Subcutaneous abdominal adipose tissue (tissue), 5 donors: ENCODE measurements around the gene SAMD11.

ENCODE experiments used
- H3K27ac ChIP-seq: one replicate; pipeline ENCODE4 v1.7.0; 2013; ENCODE audit warnings: low read depth, mild to moderate bottlenecking, inconsistent platforms, low read length, moderate library complexity
- H3K27me3 ChIP-seq, 5 donors: one replicate each; pipeline ENCODE4 v1.7.0; 2013; ENCODE audit warnings: low read length in 5 of 5, inconsistent platforms in 1 of 5; ENCODE audit not compliant: control insufficient read depth in 5 of 5, insufficient read depth in 4 of 5
- H3K36me3 ChIP-seq, 5 donors: one replicate each; pipeline ENCODE4 v1.7.0; 2013; ENCODE audit warnings: low read length in 5 of 5; ENCODE audit not compliant: control insufficient read depth in 5 of 5, insufficient read depth in 5 of 5
- H3K4me1 ChIP-seq, 5 donors: one replicate each; pipeline ENCODE4 v1.7.0; 2013; ENCODE audit warnings: low read length in 5 of 5, mild to moderate bottlenecking in 3 of 5, moderate library complexity in 1 of 5; ENCODE audit not compliant: control insufficient read depth in 5 of 5, insufficient read depth in 5 of 5
- H3K4me3 ChIP-seq, 5 donors: one replicate each; pipeline ENCODE4 v1.7.0; 2013; ENCODE audit warnings: low read length in 5 of 5, low read depth in 1 of 5
- H3K9ac ChIP-seq, 5 donors: one replicate each; pipeline ENCODE4 v1.7.0; 2013; ENCODE audit warnings: low read length in 5 of 5, mild to moderate bottlenecking in 4 of 5, moderate library complexity in 3 of 5
- H3K9me3 ChIP-seq, 5 donors: one replicate each; pipeline ENCODE4 v1.7.0; 2013; ENCODE audit warnings: low read length in 5 of 5; ENCODE audit not compliant: control insufficient read depth in 5 of 5
- donor health status: healthy.
- donor health status: healthy.
- donor health status: healthy.
- donor health status: healthy.
- donor health status: healthy.

Gene SAMD11

GRCh38 chr1:932173-932510 lies 8.4 kb downstream of the SAMD11 start:
- Histone ChIP-seq H3K9me3 (no peaks in the 10 kb centered on the region), H3K27ac (no peak overlapping the region), H3K4me1 (peaks cover 0 to 12% (median 3%) of the 10 kb centered on the region in 5 donors), H3K9ac (no peak overlapping the region), H3K4me3 (no peak overlapping the region), H3K36me3 (no peaks in the 10 kb centered on the region), H3K27me3 (peaks cover 34 to 62% (median 55%) of the 10 kb centered on the region in 5 donors)

GRCh38 chr1:932776-933602 lies 9.3 kb downstream of the SAMD11 start:
- H3K27me3 ChIP-seq = peaks cover 33 to 60% (median 52%) of the 10 kb centered on the region in 5 donors
- peaks cover 0 to 12% (median 3%) of the 10 kb centered on the region in 5 donors for H3K4me1 ChIP-seq
- H3K9ac ChIP-seq = no peak overlapping the region
- no peak overlapping the region for H3K4me3 ChIP-seq
- no peak overlapping the region for H3K27ac ChIP-seq
- no peaks in the 10 kb centered on the region for H3K36me3 ChIP-seq
- no peaks in the 10 kb centered on the region for H3K9me3 ChIP-seq

GRCh38 chr1:933603-933940 lies 9.8 kb downstream of the SAMD11 start:
- peaks cover 0 to 12% (median 3%) of the 10 kb centered on the region in 5 donors for H3K4me1 ChIP-seq
- no peak overlapping the region for H3K9ac ChIP-seq
- no peak overlapping the region for H3K4me3 ChIP-seq
- no peaks in the 10 kb centered on the region for H3K36me3 ChIP-seq
- H3K27ac ChIP-seq = no peak overlapping the region
- no peaks in the 10 kb centered on the region for H3K9me3 ChIP-seq
- peaks cover 38 to 63% (median 54%) of the 10 kb centered on the region in 5 donors for H3K27me3 ChIP-seq

GRCh38 chr1:934991-935750 lies 11.4 kb downstream of the SAMD11 start:
- peaks cover 50 to 72% (median 60%) of the 10 kb centered on the region in 5 donors for H3K27me3 ChIP-seq
- H3K36me3 ChIP-seq = no peaks in the 10 kb centered on the region
- peaks cover 0 to 18% (median 9%) of the 10 kb centered on the region in 5 donors for H3K4me1 ChIP-seq
- H3K4me3 ChIP-seq = no peak overlapping the region
- H3K9me3 ChIP-seq = no peaks in the 10 kb centered on the region
- H3K27ac ChIP-seq = no peak overlapping the region
- H3K9ac ChIP-seq = no peak overlapping the region

GRCh38 chr1:935751-936231 lies 12.1 kb downstream of the SAMD11 start:
- Histone ChIP-seq H3K36me3 (no peaks in the 10 kb centered on the region), H3K9me3 (no peaks in the 10 kb centered on the region), H3K27me3 (peaks cover 52 to 71% (median 61%) of the 10 kb centered on the region in 5 donors), H3K9ac (no peak overlapping the region), H3K4me3 (no peak overlapping the region), H3K27ac (no peak overlapping the region), H3K4me1 (peaks cover 0 to 23% (median 14%) of the 10 kb centered on the region in 5 donors)

- no peak overlapping the region for H3K4me3 ChIP-seq
- H3K9me3 ChIP-seq = no peaks in the 10 kb centered on the region
- H3K4me1 ChIP-seq = peaks cover 0 to 32% (median 21%) of the 10 kb centered on the region in 5 donors
- peaks cover 60 to 71% (median 66%) of the 10 kb centered on the region in 5 donors for H3K27me3 ChIP-seq
- no peaks in the 10 kb centered on the region for H3K36me3 ChIP-seq
- no peak overlapping the region for H3K9ac ChIP-seq
- no peak overlapping the region for H3K27ac ChIP-seq
These were observed 12.9 kb downstream of the SAMD11 start for GRCh38 chr1:936348-937264.

- Histone ChIP-seq H3K27ac (no peak overlapping the region), H3K36me3 (no peaks in the 10 kb centered on the region), H3K27me3 (peaks cover 55 to 68% (median 61%) of the 10 kb centered on the region in 5 donors), H3K9ac (no peak overlapping the region), H3K9me3 (no peaks in the 10 kb centered on the region), H3K4me3 (no peak overlapping the region), H3K4me1 (peaks cover 0 to 34% (median 24%) of the 10 kb centered on the region in 5 donors)
These were observed 13.8 kb downstream of the SAMD11 start for GRCh38 chr1:937521-937920.

GRCh38 chr1:938088-938683 lies 14.5 kb downstream of the SAMD11 start:
- H3K9me3 ChIP-seq = no peaks in the 10 kb centered on the region
- H3K27ac ChIP-seq = no peak overlapping the region
- H3K36me3 ChIP-seq = no peaks in the 10 kb centered on the region
- H3K4me3 ChIP-seq = no peak overlapping the region
- peaks cover 0 to 37% (median 28%) of the 10 kb centered on the region in 5 donors for H3K4me1 ChIP-seq
- no peak overlapping the region for H3K9ac ChIP-seq
- peaks cover 57 to 68% (median 65%) of the 10 kb centered on the region in 5 donors for H3K27me3 ChIP-seq

- no peak overlapping the region for H3K9ac ChIP-seq
- H3K4me1 ChIP-seq = peaks cover 0 to 37% (median 28%) of the 10 kb centered on the region in 5 donors
- H3K27me3 ChIP-seq = peaks cover 56 to 68% (median 61%) of the 10 kb centered on the region in 5 donors
- no peak overlapping the region for H3K27ac ChIP-seq
- no peak overlapping the region for H3K4me3 ChIP-seq
- no peaks in the 10 kb centered on the region for H3K9me3 ChIP-seq
- no peaks in the 10 kb centered on the region for H3K36me3 ChIP-seq
These were observed 15.2 kb downstream of the SAMD11 start for GRCh38 chr1:938711-939489.
